Measurements from ENCODE around the gene SULT1A2. TPM values are rescaled to one million over a fixed set of nuclear protein-coding genes. Genes with fewer than 3 reads are reported as not detected.

SULT1A2 gene
- total RNA-seq, 2 donors from 2014 or later: 1.3 to 2.3 TPM

DNA sequence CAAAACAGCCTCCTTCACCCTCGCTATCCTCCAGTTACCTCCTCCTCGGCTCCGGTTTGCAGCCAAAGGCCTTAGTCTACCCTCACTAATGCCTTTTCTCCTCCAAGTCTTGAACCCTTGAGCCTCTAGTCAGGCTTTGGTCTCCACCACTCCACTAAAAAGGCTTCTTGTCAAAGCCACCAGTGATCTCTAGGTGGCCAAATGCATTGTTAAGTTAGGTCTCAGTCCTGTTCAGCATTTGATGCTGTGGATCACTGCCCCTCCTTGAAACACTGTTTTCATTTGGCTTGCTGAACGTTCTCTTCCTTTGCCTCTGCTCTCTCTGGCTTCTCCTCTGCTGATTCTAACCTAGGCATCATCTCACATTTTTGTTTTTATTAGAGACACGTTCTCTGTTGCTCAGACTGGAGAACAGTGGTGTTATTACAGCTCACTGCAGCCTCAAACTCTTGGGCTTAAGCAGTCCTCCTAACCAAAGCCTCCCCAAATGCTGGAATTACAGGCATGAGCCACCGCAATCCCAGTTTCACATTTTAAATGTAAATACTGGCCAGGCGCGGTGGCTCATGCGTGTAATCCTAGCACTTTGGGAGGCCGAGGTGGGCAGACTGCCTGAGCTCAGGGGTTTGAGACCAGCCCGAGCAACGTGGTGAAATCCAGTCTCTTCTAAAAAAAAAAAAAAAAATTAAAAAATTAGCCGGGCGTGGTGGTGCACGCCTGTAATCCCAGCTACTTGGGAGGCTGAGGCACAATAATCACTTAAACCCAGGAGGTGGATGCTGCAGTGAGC is 42.0 kb downstream of the SULT1A2 start:
- no peak for TF ChIP-seq POLR2A (IDR thresholded peaks at IDR 0.05)
- TF ChIP-seq, protein P1, sequence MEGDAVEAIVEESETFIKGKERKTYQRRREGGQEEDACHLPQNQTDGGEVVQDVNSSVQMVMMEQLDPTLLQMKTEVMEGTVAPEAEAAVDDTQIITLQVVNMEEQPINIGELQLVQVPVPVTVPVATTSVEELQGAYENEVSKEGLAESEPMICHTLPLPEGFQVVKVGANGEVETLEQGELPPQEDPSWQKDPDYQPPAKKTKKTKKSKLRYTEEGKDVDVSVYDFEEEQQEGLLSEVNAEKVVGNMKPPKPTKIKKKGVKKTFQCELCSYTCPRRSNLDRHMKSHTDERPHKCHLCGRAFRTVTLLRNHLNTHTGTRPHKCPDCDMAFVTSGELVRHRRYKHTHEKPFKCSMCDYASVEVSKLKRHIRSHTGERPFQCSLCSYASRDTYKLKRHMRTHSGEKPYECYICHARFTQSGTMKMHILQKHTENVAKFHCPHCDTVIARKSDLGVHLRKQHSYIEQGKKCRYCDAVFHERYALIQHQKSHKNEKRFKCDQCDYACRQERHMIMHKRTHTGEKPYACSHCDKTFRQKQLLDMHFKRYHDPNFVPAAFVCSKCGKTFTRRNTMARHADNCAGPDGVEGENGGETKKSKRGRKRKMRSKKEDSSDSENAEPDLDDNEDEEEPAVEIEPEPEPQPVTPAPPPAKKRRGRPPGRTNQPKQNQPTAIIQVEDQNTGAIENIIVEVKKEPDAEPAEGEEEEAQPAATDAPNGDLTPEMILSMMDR (IDR thresholded peaks at IDR 0.05): no peak
- intact Hi-C loops (cut with DNase I): no loop called here
- Histone ChIP-seq H3K9me3 (no peaks in the 10 kb centered on the region), H3K4me3 (no peak overlapping the region), H3K27me3 (no peaks in the 10 kb centered on the region), H3K27ac (peak overlapping the region in 1 of 4 donors; percentile 88), H3K4me1 (peaks cover 20% of the 10 kb centered on the region), H3K36me3 (replicated peaks in 1 of 2; ENCODE audit: insufficient read depth in 1 of 2, low read depth in 2 of 2) (no peaks in the 10 kb centered on the region)
- ATAC-seq (no peak), DNase-seq (no peak)
- 82 to 87% methylated on average over 15 of the region's 15 CpGs for WGBS, 2 donors

DNA sequence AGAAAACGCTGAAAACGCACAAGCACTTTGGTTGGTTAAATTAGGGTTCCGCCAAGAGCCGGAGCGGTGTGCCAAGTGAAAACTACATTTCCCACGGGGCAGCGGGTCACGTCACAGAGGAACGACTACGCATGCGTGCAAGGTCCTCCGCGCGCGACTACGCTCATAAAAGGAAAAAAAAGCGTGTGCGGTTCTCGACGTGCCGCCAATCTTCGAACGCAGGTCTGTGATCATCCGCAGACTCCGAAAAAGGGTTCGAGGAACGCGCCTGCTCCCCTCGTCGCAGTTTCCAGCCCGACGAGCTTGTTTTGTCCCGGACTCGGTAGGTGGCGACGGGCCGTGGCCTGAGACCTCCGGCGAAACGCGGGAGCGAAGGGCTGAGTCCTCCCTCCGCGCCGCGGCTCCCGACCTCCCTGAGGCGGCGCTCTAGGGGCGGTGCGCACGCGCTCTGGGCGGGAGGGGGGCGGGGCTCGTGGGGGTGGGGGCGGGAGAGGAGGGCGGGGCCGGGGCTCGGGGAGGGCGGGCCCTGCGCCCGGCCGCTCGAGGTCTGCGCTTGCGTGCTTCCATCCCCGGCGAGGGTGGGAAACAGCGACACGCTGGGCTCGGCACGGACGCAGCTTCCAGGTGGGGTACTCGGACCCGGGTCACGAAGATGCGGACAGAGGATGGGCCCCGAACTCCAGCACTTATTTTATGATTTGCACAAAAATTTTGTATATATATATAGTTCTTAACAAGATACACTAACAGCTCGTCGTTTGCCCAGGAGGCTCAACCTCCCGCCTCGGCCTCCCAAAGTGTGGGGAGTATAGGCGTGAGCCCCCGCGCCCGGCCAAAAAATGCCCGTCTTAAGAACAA is 42.8 kb downstream of the SULT1A2 start, which contains the start of gene SGF29:
Gene SGF29 (plus strand): TSS at position 145 of the 858 bp plus-strand sequence. CDS start 27,150 bp downstream, outside the sequence.
- DNase-seq: peak; percentile 94 to 96 (median 94)
- peak within 1 kb of the TSS in 1 of 2 donors; percentile 38 for H3K4me3 ChIP-seq
- no peaks in the 10 kb centered on the region for H3K36me3 ChIP-seq (replicated peaks in 1 of 2; ENCODE audit: insufficient read depth in 1 of 2, low read depth in 2 of 2)
- peaks cover 20% of the 10 kb centered on the region for H3K4me1 ChIP-seq
- H3K27ac ChIP-seq: peak within 1 kb of the TSS; percentile 88 to 99 (median 98)
- ATAC-seq: peak; percentile 94
- no peaks in the 10 kb centered on the region for H3K9me3 ChIP-seq
- H3K27me3 ChIP-seq: no peaks in the 10 kb centered on the region
- intact Hi-C loops (cut with DNase I): no loop called here
- 1 to 2% methylated on average over 27 to 69 of the region's 88 CpGs for whole genome bisulfite sequencing, 2 donors
- TF ChIP-seq, protein P1 (IDR thresholded peaks at IDR 0.05): peak in 4 of 7 experiments; percentile 21 to 49 (median 36)
- TF ChIP-seq POLR2A (IDR thresholded peaks at IDR 0.05): peak; percentile 78 to 95 (median 94)

DNA sequence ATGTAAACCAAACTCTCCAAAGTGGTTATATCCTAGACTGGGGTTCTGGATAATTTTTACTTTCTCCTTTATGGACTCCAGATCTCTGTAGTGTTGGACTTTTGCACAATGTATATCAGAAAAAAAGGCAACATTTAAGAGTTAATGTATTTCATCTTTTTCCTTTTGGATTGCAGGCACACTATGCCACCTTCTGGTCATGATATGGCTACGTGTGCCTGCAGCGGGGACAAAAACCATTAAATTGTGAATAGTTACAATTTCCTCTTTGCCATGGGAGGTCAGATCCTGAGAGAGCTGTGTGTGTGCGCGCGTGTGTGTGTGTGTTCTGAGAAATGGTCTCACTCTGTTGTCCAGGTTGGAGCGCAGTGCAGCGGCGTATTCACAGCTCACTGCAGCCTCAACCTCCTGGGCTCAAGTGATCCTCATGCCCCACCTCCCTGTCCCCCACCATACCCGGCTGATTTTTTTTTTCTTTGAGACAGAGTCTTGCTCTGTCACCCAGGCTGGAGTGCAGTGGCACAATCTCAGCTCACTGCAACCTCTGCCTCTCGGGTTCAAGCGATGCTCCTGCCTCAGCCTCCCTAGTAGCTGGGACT is 47.5 kb downstream of the SULT1A2 start:
- peak in 3 of 4 donors; percentile 30 to 47 (median 45) for DNase-seq
- intact Hi-C loops (cut with DNase I): no loop called here
- TF ChIP-seq, protein P1 (IDR thresholded peaks at IDR 0.05): peak; percentile 37 to 84 (median 78)
- no peak for TF ChIP-seq POLR2A (IDR thresholded peaks at IDR 0.05)
- H3K4me3 ChIP-seq: no peak overlapping the region
- no peak overlapping the region for H3K27ac ChIP-seq
- H3K36me3 ChIP-seq (replicated peaks in 1 of 2; ENCODE audit: insufficient read depth in 1 of 2, low read depth in 2 of 2): no peaks in the 10 kb centered on the region
- ATAC-seq: no peak
- WGBS, 2 donors: 23 to 27% methylated on average over 11 of the region's 11 CpGs
- no peaks in the 10 kb centered on the region for H3K27me3 ChIP-seq
- no peaks in the 10 kb centered on the region for H3K9me3 ChIP-seq
- H3K4me1 ChIP-seq: peaks cover 6% of the 10 kb centered on the region

DNA sequence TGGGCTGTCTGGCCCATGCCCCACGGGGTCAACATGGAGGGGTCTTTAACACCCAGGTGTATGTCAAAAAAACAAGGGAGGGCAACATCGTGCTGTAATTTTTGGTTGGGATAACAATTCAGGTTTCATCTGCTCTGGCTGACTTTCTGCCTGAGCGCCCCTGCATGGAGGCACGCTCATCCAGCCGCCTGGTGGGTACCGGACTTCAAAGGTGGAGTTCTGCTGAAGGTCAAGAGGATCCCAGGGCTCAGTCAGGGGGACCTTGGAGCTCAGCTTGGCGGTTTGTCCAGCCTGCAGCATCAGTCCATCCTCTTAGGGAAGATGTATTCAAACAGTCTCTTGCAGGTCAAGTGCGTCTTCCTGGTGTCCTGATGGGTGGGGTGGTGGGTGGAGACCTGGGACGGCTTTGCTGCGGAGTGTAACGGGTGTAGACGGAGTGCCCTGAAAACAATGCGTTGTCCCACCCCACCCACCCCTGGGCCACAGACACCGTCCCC is 48.5 kb downstream of the SULT1A2 start:
- no peaks in the 10 kb centered on the region for H3K36me3 ChIP-seq (replicated peaks in 1 of 2; ENCODE audit: insufficient read depth in 1 of 2, low read depth in 2 of 2)
- no peak overlapping the region for H3K27ac ChIP-seq
- 74% methylated on average over 10 to 11 of the region's 14 CpGs for WGBS, 2 donors
- no peak for TF ChIP-seq POLR2A (IDR thresholded peaks at IDR 0.05)
- TF ChIP-seq, protein P1 (IDR thresholded peaks at IDR 0.05): no peak
- H3K27me3 ChIP-seq: no peaks in the 10 kb centered on the region
- intact Hi-C loops (cut with DNase I): no loop called here
- H3K4me3 ChIP-seq: no peak overlapping the region
- no peak for ATAC-seq
- no peak for DNase-seq
- H3K9me3 ChIP-seq: no peaks in the 10 kb centered on the region
- peaks cover 4% of the 10 kb centered on the region for H3K4me1 ChIP-seq

Data from body of pancreas (tissue), 4 donors.